Measurements from ENCODE around the gene FUT4. TPM values are rescaled to one million over a fixed set of nuclear protein-coding genes. Genes with fewer than 3 reads are reported as not detected.

Gene FUT4
- total RNA-seq, 1 experiment from 2014 or later, result 24.5 TPM

GRCh38 chr11:94563176-94563847 lies 19.6 kb downstream of the FUT4 start:
- H3K4me1 ChIP-seq, result peaks cover 16% of the 10 kb centered on the region
- BruUV-seq (replicated peaks), result no TSS peak
- H3K9me3 Mint-ChIP-seq (ENCODE audit: unreplicated experiment), result no peaks in the 10 kb centered on the region
- CTCF ChIA-PET, result no interaction called here
- H3K36me3 Mint-ChIP-seq (ENCODE audit: insufficient read depth, unreplicated experiment), result no peaks in the 10 kb centered on the region
- DNase-seq, result no peak
- POLR2A ChIA-PET, result interaction anchor here (0.6 kb wide), 1 partner anchor 716 kb away, joined by 4 read pairs; no protein-coding TSS in a partner anchor
- intact Hi-C loops (cut with micrococcal nuclease; ENCODE audit: unreplicated experiment), result loop anchor here (1.0 kb wide), 1 partner anchor 44 kb away; no protein-coding TSS in a partner anchor
- no peaks in the 10 kb centered on the region for H3K27me3 Mint-ChIP-seq (ENCODE audit: insufficient read depth, unreplicated experiment)
- TF ChIP-seq CTCF (IDR thresholded peaks at IDR 0.05; ENCODE audit: insufficient read depth in 1 of 2, low read depth in 1 of 2, low read length in 1 of 2, severe bottlenecking in 1 of 2, unreplicated experiment in 1 of 2), result peak in 1 of 2 experiments; percentile 14
- no peak overlapping the region for H3K4me3 Mint-ChIP-seq (ENCODE audit: unreplicated experiment)
- no peaks in the 10 kb centered on the region for H3K36me3 ChIP-seq (ENCODE audit: control insufficient read depth, insufficient read depth, low read length)
- H3K27ac Mint-ChIP-seq (ENCODE audit: unreplicated experiment), result no peak overlapping the region
- H3K9me3 ChIP-seq, result no peaks in the 10 kb centered on the region; the same call in 1 of the 2 replicates
- no peak overlapping the region for H3K4me3 ChIP-seq (ENCODE audit: low read depth, low read length)
- peaks cover 18% of the 10 kb centered on the region for H3K4me1 Mint-ChIP-seq (ENCODE audit: low read depth, unreplicated experiment)
- H3K27me3 ChIP-seq (replicated peaks; ENCODE audit: control insufficient read depth, insufficient read depth, low read length), result no peaks in the 10 kb centered on the region

GRCh38 chr11:94563848-94564467 lies 20.2 kb downstream of the FUT4 start:
- Histone ChIP-seq H3K9me3 (no peaks in the 10 kb centered on the region; the same call in 1 of the 2 replicates), H3K4me3 (ENCODE audit: low read depth, low read length) (no peak overlapping the region), H3K36me3 (ENCODE audit: control insufficient read depth, insufficient read depth, low read length) (no peaks in the 10 kb centered on the region), H3K4me1 (peaks cover 16% of the 10 kb centered on the region), H3K27me3 (replicated peaks; ENCODE audit: control insufficient read depth, insufficient read depth, low read length) (no peaks in the 10 kb centered on the region)
- intact Hi-C loops (cut with micrococcal nuclease; ENCODE audit: unreplicated experiment), result loop anchor here (1.0 kb wide), 1 partner anchor 45 kb away; no protein-coding TSS in a partner anchor
- H3K9me3 Mint-ChIP-seq (ENCODE audit: unreplicated experiment), result no peaks in the 10 kb centered on the region
- peaks cover 18% of the 10 kb centered on the region for H3K4me1 Mint-ChIP-seq (ENCODE audit: low read depth, unreplicated experiment)
- H3K27me3 Mint-ChIP-seq (ENCODE audit: insufficient read depth, unreplicated experiment), result no peaks in the 10 kb centered on the region
- H3K36me3 Mint-ChIP-seq (ENCODE audit: insufficient read depth, unreplicated experiment), result no peaks in the 10 kb centered on the region
- H3K4me3 Mint-ChIP-seq (ENCODE audit: unreplicated experiment), result no peak overlapping the region
- no peak overlapping the region for H3K27ac Mint-ChIP-seq (ENCODE audit: unreplicated experiment)
- CTCF ChIA-PET, result no interaction called here
- no TSS peak for BruUV-seq (replicated peaks)
- POLR2A ChIA-PET, result interaction anchor here (0.6 kb wide), 2 partner anchors 532 to 716 kb away, joined by 4 read pairs; no protein-coding TSS in a partner anchor
- no peak for TF ChIP-seq CTCF (IDR thresholded peaks at IDR 0.05; ENCODE audit: insufficient read depth in 1 of 2, low read depth in 1 of 2, low read length in 1 of 2, severe bottlenecking in 1 of 2, unreplicated experiment in 1 of 2)
- peak in 1 of 2 experiments; percentile 51 for DNase-seq

DNA sequence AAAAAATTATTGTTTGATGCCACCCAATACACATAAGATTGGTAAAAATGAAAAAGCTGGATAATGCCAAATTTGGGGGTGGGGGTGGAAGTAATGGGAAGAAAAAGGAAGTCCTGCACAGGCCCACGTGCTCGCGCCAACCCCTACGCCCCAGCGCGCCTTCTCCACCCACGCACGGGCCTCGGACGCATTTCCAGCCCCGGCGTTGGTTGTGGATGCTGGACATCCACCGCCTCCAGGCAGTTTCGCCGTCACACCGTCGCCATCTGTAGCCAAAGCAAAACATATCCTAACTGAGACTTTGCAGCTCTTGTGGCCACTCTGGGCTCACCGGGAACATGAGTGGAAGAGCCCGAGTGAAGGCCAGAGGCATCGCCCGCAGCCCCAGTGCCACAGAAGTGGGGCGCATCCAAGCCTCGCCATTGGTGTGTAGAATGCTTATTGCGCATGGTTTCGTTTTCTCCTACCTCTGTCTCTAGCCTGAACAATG lies 23.5 kb downstream of the FUT4 start, which contains the start of gene PIWIL4:
PIWIL4 (plus strand) TSS at position 188 of the 490 bp plus-strand sequence; CDS start at position 339, 151 bp downstream.
- CTCF ChIA-PET, result interaction anchor here (0.6 to 0.8 kb wide), 2 partner anchors 41 to 48 kb away, joined by 3 read pairs; no protein-coding TSS in a partner anchor
- no peaks in the 10 kb centered on the region for H3K36me3 Mint-ChIP-seq (ENCODE audit: insufficient read depth, unreplicated experiment)
- no peak within 1 kb of the TSS for H3K27ac Mint-ChIP-seq (ENCODE audit: unreplicated experiment)
- intact Hi-C loops (cut with micrococcal nuclease; ENCODE audit: unreplicated experiment), result no loop called here
- no peaks in the 10 kb centered on the region for H3K9me3 Mint-ChIP-seq (ENCODE audit: unreplicated experiment)
- no peaks in the 10 kb centered on the region for H3K36me3 ChIP-seq (ENCODE audit: control insufficient read depth, insufficient read depth, low read length)
- peaks cover 18% of the 10 kb centered on the region for H3K4me1 Mint-ChIP-seq (ENCODE audit: low read depth, unreplicated experiment)
- H3K27me3 ChIP-seq (replicated peaks; ENCODE audit: control insufficient read depth, insufficient read depth, low read length), result no peaks in the 10 kb centered on the region
- H3K4me3 Mint-ChIP-seq (ENCODE audit: unreplicated experiment), result no peak within 1 kb of the TSS
- DNase-seq, result no peak
- no peaks in the 10 kb centered on the region for H3K27me3 Mint-ChIP-seq (ENCODE audit: insufficient read depth, unreplicated experiment)
- H3K9me3 ChIP-seq, result no peaks in the 10 kb centered on the region; the same call in 1 of the 2 replicates
- POLR2A ChIA-PET, result no interaction called here
- no peak within 1 kb of the TSS for H3K4me3 ChIP-seq (ENCODE audit: low read depth, low read length)
- BruUV-seq (replicated peaks), result no TSS peak
- no peak for TF ChIP-seq CTCF (IDR thresholded peaks at IDR 0.05; ENCODE audit: insufficient read depth in 1 of 2, low read depth in 1 of 2, low read length in 1 of 2, severe bottlenecking in 1 of 2, unreplicated experiment in 1 of 2)
- peaks cover 16% of the 10 kb centered on the region for H3K4me1 ChIP-seq
